ENCODE measurements around the gene SEMA4C.

DNA sequence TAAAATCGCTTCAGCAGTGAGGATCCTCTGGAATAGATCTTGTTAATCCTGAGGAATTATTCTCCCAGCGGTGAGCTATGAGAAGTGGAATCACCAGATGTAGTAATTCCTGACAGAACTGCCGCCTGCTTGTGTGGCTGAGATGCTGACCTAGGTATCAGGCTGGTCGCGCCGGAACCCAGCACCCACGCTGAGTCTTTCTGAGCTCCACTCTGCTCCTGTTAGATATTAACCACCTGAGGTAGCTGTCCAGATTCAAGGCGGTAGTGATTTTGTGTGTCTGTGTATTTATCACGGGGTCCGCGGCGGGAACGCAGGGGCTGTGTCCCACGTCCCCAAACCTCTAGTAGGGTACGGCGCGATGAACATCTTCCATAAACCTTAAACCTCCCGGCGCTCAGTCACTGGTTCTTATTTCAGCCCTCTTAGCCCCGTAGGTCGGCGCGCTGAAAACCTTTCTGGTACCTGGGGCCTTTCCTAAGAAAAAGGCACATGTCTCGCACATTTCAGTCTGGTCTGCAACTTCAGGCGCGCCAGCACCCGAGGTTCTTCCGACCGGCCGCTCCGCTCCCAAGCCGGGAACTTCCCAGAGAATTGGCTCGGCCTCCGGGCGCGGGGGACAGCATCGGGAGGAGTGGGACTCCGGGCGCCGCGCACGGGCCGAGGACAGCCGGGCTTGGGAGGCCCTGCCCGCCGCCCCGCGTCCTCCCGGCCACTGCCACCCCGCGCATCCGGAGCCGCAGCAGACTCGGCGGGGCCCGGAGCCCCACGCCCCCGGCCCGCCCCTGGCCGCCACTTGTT is 54.4 kb downstream of the SEMA4C start:
- TF ChIP-seq, protein P1, sequence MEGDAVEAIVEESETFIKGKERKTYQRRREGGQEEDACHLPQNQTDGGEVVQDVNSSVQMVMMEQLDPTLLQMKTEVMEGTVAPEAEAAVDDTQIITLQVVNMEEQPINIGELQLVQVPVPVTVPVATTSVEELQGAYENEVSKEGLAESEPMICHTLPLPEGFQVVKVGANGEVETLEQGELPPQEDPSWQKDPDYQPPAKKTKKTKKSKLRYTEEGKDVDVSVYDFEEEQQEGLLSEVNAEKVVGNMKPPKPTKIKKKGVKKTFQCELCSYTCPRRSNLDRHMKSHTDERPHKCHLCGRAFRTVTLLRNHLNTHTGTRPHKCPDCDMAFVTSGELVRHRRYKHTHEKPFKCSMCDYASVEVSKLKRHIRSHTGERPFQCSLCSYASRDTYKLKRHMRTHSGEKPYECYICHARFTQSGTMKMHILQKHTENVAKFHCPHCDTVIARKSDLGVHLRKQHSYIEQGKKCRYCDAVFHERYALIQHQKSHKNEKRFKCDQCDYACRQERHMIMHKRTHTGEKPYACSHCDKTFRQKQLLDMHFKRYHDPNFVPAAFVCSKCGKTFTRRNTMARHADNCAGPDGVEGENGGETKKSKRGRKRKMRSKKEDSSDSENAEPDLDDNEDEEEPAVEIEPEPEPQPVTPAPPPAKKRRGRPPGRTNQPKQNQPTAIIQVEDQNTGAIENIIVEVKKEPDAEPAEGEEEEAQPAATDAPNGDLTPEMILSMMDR (optimal IDR thresholded peaks at IDR 0.05 in 1 of 3, IDR thresholded peaks at IDR 0.05 in 1 of 3, conservative IDR thresholded peaks at IDR 0.05 in 1 of 3; ENCODE audit: extremely low read depth in 1 of 3, insufficient read depth in 2 of 3, low read length in 3 of 3) = no peak
- no peak for TF ChIP-seq EZH2 (IDR thresholded peaks at IDR 0.05; ENCODE audit: low read length)
